HG03571 (cell line): Measurements from ENCODE around the gene CDC42EP1.
"Not testable (repeated sequence)": the region's sequence is repeated elsewhere in the genome, so short reads cannot be mapped to it uniquely, and the experiment has no call there.

ENCODE experiments used
- ATAC-seq: cut with Tn5 transposase; IDR thresholded peaks from one replicate; pipeline ENCODE4 v1.9.1; 2021; ENCODE audit not compliant: unreplicated experiment

Gene CDC42EP1

DNA sequence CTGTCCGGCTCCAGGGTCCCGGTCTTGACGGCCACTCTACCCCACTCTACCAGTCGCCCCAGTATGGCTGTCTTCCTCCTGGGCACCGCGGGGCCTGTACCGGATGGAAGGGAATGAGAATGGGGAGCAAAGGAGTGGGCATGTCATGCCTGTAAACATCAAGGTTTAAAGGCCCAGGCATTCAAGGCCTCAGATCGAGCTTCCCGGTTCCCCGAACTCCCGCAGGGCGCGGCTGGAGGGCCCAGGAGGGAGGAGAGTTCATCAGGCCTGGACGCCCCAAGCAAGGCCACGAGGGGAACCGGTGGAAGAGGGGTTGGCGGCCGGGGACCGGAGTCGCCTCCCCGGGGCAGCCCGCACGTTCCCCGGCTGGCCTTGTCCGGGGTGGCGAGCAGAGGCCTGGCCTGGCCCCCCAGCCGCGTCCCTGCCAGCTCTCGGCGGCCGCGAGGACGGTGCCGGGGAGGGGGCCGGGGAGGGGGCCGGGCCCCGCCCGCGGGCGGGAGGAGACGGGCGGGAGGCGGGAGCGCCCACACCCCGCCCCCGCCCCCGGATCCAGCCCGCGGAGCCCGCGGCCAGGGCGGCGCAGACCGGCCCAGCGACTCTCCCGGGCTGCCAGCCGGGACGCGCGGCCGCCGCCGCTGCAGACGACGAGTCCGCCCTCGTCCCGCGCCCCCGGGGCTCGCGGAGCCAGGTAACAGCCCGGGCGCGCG, at the start of gene CDC42EP1:
Gene CDC42EP1 (plus strand): TSS at position 580 of the 707 bp plus-strand sequence. CDS start 5,870 bp downstream, outside the sequence.
- ATAC-seq, result no peak

DNA sequence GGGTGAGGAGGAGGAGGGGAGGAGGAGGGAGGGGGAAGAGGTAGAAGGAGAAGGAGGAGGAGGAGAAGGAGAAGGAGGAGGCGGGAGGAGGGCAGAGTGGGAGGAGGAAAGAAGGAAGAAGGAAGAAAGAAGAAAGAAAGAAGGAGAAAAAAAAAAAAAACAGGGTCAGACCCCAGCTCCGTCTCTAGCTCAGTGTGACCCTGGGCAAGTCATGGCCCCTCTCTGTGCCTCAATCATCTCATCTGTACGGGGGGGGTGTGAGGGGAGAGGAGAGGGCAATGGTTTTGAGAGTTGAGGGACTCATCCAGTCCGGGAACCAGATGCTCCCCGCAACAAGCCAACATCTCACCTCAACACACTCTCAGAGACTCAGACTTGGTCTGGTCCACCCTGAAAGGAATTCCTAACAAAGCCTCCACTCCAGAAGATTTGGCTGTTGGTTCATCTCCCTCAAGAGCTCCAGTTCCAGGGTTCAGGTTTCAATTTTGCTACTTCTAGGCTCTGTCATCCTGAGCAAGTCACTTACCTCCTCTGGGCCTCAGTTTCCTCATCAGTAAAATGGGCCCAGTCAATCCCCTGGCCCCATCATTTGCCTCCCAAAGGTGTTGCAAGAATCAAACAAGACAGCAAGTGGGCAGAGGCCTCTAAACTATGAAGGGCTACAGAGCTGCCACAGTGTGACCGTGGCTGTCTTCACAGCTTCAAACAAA, 48.7 kb upstream of the CDC42EP1 start:
- no peak for ATAC-seq

DNA sequence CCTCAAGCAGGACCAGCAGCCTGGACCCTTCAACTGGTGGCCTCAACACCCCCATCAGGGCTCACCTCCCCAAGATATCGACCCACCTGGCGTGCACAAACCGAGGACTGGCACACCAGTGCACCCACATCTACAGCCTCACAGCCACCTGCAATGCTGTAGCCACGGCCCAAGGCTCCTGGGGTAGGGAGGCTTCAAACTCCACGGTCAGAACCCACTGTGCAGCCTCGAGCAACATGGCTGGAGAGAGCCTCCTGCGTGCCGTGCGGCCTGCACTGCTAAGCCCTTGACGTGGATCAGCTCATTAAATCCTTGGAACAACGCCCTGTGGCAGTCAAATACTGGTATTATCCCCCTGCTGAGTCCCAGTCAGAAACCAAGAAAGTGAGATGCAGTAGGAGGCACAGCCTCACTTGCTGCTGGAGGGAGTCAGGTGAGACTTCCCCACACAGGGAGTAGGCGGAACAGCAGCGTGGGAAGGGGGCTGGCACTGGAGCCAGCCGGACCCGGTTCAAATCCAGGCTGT, 45.7 kb upstream of the CDC42EP1 start:
- no peak for ATAC-seq

- ATAC-seq, result no peak
Measured at GRCh38 chr22:37515901-37516300, 44.4 kb upstream of the CDC42EP1 start.

DNA sequence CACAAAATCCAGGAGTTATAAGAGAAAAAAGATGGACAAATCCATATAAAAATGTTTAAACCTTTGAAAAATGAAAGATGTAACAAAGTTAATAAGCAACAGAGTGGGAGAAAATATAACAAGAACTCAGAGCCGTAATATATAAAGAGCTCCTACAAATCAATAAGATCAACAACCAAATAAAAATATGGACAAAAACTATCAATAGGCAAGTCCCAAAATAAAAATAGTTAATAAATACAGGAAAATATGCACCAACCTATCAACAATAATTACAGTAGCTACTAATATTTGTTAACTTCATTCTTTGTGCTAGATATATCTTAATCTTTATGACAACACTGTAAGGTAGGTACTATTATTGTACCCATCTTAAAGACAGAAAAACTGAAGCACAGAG, 43.8 kb upstream of the CDC42EP1 start:
- no peak for ATAC-seq

DNA sequence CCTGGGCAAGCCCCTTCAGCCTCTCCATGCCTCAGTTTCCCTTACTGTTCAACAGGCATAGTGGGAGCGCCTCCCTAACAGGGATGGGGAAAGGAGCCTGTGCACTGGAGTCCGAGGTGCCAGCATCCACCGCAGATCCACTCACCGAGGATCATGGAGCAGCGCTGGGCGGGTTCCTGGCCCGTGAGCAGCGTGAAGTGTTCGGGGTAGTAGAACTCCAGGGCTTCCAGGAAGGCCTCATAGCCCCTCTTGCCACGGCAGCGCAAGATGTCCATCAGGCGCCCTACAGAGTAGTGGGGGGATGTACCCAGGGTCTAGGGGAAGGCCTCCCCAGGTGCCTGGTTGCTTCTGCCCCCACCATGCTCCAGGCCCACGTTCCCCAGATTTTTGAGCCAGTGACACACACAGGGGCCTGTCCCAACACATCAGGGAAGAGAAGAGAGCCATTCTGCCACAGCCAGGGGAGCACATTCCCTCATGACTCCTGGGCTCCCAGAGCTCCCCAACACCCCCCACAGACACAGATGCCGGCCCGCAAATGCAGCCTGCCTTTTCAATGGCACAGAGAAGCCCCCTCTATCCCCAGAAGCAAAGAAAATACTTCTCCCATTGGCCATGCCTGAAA, 42.3 kb upstream of the CDC42EP1 start:
- no peak for ATAC-seq

DNA sequence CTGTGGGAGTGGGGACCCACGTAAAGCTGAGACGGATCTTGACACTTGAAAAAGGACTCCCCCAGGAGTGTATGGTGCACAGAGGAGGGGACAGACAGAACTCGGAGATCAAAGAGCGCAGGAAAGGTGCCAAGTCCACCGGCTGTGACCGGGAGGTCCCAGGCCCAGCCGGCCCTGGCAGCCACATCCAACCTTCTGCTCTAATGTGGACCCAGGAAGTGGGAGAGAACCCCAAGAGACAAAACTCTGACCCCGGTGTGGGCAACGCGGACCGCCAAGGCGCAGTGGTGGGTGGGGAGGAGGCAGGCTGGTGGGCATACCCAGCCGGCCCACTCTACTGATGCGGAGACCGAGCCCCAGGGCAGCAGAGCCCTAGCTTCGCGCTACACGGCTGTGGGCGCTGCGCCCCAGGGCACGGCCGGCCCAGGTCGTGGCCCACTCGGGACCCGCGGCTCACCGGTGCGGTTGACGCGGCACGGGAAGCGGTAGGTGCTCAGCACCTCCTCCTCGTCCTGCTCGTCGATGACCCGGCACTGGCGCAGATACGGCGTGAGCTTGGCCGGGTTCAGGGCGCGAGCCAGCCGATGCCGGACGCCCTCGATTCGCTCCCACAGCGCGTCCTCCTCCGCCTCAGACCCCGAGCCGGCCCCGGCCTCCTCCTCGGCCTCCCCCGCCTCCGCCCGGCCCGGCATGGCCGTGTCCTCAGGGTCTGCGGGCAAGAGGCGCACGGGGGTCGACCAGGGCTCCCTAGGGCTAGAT, 41.6 kb upstream of the CDC42EP1 start:
- ATAC-seq, result no peak

DNA sequence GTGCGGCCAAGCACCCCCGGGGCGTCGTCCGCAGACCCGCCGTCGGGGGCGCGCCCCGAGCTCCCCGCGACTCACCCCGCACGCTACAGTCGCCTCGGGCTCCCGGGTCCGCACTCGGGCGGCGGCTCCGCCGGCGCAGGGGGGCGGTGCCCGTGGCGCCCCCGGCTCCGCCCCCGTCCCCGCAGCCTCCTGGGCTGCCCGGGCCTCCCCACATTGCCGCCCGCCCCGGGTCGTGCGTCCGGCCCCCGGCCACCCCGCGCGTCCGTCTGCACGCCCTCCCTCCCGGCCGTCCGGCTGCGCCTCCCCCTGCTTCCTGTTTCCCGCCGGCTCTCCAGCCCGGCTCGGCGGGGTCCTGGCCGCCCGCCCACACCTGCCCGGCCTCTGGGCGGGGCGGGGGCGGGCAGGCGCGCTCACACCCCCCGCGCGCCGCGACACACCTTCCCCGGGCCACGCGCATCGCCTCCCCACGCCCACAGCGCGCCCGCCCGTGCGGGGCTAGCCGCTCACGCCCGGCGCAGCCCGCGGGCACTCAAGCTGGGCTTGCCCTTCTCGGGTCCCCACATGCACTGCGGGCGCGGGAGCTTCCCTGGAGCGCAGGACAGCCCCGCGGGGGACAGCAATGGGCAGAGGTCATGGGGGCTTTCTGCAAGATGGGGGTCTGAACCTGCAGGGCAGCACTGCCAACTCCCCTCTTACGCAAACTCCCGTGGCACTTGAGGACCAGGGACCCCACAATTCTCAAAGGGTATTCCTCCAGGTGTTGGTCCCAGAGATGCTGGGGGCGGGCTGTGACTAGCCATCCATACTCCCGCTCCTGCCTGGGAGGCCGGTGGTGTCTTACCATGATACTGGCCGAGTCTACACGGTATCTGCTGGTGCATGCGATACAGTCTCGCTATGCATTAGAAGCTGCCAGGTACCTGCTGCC, 40.7 kb upstream of the CDC42EP1 start, which contains the start of gene CARD10:
Gene CARD10 (minus strand): TSS at position 148 of the 928 bp plus-strand sequence. CDS start 215 bp downstream, outside the sequence.
- no peak for ATAC-seq

GRCh38 chr22:37520776-37521191, 39.5 kb upstream of the CDC42EP1 start:
- ATAC-seq, result no peak

DNA sequence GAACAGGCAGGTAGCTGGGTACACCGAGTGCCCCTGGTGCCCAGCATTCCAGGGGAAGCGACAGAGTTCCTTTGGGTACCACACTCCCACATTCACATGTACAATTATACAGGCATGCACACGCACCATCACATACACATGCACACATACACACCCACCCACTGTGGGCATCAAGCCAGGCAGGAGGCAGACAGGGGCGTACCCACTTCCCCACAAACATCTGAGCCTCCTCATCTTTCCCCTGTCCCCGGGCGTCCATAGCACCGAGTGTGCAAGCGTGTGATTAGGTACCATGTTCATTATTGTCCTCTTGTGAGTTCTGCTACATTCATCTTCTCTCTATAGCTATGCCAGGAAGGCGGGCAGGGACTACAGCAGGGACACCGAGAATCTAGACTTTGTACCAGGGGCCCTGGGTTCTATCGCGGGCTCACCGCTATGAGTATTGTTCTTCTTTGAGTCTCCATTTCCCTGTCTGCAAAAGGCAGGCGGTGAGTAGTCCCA, 39.0 kb upstream of the CDC42EP1 start:
- no peak for ATAC-seq

DNA sequence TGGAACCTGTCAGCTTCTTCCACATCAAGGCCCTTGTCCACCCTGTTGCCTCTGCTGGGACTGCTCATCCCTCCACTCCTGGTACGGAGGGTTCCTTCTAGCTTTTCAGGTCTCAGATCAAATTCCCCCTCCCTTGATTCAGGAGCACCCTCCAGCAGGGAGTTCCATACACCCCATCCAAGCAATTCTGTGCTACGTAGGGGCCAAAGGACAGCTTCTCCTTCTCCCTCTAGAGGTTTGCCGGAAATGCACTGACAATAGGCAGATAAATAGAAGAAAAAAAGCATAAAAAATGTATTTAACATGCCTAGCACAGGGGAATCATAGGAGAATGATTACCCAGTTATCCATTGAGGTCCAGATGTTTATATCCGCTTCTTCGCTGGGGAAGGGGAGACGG, 37.8 kb upstream of the CDC42EP1 start:
- ATAC-seq, result no peak

DNA sequence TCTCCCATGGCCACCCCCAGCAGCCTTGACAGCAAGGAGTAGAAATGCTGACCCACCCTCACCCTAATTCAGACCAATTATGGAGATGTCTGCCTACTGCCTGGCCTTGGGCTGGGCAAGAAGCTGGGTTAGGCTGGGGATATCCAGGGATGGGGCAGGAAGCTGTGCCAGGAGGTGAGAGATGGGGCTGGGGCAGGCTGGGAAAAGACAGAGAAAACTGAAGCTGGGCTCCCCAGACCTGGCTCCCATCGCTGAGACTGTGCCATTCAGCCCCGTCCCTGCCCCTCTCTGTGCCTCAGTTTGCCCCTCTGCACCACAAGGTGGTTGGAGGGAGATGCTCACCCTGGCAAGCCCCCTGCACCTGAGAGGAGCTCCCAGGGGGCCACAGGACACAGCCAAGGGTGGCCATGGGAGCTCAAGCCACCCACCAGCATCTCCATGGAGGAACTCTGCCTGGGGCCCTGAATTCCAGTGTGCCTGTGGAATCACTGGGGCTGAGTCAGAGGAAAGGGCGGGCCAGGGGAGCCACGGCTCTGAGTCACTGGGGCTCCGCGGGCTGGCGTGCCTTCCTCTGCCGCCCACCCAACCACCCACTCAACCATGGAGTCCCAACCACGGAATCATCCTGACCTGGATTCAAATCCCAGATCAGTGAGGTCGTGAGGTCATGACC, 35.1 kb upstream of the CDC42EP1 start:
- ATAC-seq, result no peak

DNA sequence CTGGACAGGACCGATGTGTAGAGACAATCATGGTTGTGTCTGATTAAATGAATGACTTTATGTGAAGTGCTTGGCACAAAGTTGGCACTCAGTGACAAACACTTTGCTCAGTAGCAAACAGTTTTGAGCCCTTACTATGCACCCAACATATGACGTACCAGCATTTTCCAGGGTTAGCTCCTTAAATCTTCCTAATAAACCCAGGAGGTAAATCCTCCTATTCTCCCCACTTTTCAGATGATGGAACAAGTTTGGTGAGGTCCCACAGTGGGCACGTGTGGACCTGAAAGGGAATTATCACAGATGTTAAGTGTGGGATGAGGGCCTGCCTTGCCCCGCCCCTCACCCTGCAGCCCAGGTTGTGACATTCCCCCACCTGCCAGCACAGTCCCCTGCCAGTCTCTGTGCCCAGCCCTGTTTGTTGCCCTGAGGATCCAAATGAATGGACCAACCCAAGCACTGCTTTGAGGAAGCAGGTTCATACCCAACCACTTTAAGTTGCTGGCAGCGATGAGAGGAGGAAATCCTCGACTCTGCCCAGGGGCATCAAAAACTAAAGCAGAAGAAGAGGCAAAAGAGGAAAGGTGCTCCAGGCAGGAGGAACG, 34.4 kb upstream of the CDC42EP1 start:
- no peak for ATAC-seq

DNA sequence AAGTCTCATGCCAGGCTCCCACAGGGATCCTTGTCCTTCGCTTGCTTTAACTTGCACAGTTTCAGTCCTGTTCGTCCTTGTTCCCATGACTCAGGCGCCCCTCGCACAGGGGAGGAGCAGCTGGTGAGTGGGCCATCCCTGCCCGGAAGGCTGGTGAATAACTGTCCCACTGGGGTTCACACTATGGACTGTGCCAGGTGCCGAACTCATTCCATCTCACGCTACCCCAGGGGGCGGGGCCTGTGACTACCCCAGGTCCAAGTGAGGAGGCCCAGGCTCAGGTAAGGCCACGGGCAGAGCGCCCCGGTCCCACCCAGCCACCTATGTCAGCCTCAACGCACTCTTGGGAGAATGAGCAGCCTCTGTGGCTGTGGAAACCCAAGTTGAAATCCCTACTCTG, 33.9 kb upstream of the CDC42EP1 start:
- no peak for ATAC-seq

GRCh38 chr22:37527081-37527752, 33.1 kb upstream of the CDC42EP1 start:
- ATAC-seq, result not testable (repeated sequence)

GRCh38 chr22:37527952-37528351, 32.3 kb upstream of the CDC42EP1 start:
- not testable (repeated sequence) for ATAC-seq

DNA sequence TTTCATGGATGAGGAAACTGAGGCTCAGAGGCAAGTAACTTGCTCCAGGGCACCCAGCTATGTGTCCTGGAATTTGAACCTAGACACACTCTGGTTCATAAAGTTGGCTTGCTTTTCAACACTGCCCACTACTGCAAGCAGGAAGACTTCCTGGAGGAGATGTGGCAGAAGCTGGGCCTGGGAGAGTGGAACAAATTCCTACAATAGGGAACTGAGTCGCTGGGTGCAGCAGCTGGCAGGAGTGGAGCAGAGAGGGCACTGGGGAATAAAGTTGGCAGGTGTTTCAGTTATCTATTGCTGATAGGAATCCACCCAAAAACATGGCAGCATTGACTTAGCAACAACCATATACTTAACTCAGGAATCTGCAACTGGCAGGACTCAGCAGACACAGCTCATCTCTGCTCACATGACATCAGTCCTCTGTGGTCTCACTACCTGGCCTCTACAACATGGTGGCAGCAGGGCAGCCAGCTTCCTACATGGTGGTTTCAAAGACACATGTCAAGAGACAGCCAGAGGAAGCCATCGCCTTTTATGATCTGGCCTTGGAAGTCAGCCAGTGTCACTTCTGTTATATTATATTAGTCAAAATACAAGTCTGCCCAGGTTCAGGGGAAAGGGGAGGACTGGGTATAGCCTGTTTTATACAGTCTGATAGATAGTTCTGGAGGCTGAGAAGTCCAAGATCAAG, 30.5 kb upstream of the CDC42EP1 start:
- ATAC-seq, result no peak

DNA sequence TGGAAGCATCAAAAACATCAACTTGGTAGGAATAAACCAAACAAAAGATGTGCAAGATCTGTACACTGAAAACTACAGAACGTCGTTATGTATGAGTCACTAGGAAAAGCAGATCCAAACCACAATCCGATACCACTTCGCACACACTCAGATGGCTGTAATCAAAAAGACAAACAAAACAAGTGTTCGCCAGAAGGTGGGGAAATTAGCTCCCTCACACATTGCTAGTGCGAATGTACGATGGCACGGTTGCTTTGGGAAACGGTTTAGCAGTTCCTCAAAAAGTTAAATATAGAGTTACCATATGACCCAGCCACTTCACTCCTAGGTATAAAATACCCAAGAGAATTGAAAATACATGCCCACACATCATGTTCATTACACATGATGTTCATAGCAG, 26.3 kb upstream of the CDC42EP1 start:
- ATAC-seq, result no peak
